NCI-H2196 (cell line): Measurements from ENCODE around the gene BEND3.
"Not testable (repeated sequence)": the region's sequence is repeated elsewhere in the genome, so short reads cannot be mapped to it uniquely, and the experiment has no call there.

Experiments used
- DNase-seq: peaks from one replicate; lab custom pipeline; 2025; ENCODE audit not compliant: unreplicated experiment; lab: John Stamatoyannopoulos, UW

Gene BEND3

DNA sequence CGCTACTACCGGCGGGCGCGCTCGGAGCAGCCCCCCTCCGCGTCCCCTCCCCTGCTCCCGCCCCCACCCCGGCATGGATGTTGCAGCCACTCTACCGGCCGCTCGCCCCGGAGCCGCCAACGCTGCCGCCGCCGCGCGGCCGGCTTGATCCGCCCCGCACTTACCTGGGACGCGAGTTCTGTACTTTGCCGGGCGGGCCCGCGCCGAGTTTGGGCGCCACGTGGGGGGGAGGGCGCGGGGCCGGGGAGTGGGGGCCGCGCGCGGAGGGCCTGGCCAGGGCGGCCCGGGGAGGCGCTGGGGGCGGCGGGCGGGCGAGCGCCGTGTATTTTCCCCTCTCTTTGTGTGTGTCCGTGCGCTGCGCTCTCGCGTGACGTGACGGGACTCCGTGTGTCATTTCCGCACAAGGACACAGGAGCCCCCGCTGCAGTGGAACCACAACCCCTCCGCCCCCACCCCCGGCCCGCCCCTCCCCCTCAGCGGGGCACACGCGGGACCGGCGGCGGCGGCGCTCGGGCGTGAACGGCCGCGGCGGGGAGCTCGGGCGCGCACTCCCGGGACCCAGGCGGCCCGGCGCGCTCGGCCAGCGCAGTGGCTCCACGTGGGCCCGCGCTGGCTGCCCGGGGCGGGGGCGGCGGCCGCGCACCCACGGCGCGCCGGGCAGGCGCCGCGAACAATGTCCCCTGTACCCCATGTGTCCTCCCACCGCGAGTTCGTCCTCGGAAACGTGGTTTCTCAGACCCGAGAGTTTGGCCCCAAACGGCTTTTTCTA is at the start of gene BEND3:
Gene BEND3 (minus strand): TSS at position 590 of the 769 bp plus-strand sequence. CDS start 16,230 bp downstream, outside the sequence.
- peak; percentile 77 for DNase-seq

DNA sequence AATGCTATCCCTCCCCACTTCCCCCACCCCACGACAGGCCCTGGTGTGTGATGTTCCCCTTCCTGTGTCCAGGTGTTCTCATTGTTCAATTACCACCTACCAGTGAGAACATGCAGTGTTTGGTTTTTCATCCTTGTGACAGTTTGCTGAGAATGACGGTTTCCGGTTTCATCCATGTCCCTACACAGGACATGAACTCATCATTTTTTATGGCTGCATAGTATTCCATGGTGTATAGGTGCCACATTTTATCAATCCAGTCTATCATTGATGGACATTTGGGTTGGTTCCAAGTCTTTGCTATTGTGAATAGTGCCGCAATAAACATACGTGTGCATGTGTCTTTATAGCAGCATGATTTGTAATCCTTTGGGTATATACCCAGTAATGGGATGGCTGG is 49.0 kb upstream of the BEND3 start:
- DNase-seq: not testable (repeated sequence)

DNA sequence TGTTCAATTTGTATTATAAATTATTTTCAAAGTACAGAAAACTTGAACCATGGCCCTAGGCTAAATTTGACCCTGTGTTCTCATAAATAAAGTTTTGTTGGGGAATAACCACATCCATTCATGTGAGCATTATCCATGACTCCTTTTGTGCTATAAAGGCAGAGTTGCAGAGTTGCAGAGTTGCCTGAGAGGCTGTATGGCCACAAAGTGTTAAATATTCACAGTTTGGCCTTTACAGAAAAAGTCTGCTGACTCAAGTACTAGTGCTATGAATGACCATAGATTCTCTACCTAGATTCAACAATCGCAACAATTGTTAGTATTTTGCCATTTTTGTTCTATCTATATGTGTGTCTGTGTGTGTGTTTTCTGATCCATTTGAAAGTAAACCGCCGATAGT is 46.2 kb upstream of the BEND3 start:
- no peak for DNase-seq

DNA sequence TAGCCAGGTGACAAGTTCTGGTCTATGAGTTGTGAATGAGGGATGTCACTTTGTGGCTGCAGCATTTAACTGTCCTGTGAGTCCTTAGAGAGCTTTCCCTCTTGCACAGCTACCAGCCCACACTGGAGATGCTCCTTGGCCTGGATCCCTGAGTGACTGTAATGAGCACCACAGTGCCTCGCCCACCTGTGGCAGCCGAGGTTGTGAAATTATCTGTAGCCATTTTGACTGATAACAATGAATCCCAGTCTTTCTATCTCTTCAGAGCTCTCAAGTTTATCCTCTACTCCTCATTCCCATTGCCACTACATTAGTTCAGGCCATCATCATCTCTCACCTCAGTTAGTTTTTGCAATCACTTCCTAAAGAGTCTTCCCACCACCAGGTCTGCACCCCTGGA is 41.3 kb upstream of the BEND3 start:
- no peak for DNase-seq

DNA sequence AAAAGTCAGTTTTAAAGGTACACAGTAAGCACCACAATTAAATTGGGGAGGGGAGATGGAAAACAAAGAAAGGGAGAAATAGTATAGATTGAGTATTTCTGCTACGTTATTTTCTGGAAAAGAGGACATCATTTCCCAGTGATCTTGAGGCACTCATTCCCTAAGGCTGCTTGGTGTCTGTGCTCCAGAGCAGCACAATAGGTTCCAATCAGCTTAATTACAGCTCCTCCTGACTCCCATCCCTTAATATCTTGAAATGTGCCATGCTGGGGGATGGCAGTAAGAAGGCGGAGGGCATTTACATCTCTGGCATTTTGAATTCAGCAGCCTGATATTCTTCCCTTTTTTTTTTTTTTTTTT is 39.5 kb upstream of the BEND3 start:
- peak; percentile 71 for DNase-seq

DNA sequence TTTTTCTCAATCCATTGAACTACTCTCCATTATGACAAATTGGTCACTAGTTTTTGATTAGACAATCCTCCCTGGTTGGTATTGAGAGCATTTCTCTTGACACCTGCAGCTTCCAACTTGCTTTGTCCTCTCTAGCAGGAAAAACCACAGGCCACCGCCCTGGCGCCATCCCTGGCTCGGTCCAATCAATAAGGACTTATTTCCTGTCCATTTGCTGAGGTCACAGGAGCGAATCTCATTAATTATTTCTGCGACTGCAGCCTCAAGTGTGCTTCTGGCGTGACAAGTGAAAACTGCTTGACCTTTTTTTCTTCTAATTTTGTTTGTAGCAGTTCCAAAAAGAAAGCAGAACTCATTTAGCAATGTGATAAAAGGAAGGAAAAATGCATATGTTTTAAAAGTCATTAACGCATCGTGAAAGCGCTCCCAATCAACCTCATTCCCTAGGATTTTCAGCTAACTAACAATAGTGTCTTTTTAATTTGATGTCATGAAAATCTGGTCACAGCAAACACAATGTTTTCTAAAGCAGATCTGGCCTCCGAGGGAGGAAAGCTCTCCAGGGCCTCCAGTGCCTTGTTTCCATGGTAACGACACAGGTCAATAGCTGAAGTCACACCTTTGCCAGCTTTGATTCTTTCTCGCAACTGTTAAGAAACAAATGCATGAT is 39.0 kb upstream of the BEND3 start:
- peak; percentile 98 for DNase-seq

DNA sequence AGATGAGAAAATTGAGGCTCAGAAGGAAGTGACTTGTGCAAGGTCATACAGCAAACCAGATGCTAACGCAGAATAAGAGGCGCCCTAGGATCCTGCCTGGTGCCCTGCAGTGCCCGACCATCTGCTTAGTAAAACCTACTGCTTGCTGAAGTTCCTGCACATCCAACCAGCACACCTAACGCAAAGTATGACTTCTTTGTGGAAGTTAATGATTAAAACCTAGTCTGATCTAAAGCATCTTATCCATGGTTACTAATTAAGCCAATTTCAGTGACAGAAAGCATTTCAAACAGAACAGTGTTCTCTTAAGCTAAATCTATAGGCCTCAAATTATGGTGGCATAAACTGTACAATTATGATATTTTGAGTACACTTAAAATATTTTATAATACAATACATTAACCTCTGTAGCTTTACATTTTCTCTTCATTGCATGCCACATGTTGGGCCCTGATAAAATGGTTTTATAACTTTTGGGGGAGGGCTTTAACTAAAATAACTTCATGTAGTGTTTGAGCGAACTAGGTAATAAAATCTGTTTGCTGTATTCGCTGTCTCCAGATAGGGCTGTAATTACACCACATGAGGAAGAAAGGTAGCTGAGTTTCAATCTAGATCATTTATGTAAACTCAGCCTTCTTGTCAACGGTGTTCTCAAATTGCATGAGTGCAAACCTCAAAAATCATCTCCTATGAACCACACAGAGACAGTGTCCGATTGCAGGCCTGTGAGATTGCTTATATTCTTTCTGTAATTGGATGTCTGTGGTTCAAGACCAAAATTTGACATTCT is 37.5 kb upstream of the BEND3 start:
- DNase-seq: peak; percentile 79

DNA sequence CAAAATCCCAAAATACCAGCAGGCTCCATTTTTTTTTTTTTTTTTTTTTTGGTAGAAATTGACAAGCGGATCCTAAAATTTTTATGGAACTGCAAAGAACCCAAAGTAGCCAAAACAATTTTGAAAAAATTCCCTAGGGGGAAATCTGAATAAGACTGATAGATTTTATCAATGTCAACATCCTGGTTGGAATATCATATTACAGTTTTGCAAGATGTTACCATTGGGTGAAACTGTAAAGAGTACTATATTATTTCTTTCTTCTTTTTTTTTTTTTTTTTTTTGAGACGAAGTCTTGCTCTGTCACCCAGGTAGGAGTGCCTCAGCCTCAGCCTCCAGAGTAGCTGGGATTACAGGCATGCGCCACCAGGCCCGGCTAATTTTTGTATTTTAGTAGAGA is 29.4 kb upstream of the BEND3 start:
- DNase-seq: no peak

DNA sequence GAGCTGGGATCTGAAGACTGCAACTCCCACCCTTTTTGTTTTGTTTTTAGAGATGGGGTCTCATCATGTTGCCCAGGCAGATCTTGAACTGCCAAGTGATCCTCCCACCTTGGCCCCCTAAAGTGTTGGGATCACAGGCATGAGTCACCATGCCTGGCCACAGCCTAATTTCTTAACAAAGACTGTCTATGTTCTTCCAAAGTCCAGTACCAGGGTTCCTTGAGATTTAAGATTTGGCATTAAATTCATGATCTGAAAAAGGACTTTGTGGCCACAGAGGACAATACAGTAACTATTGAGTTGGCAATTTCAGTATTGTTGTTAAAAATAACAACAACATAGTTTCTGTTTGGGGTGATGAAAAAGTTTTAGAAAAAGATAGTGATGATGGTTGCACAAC is 28.7 kb upstream of the BEND3 start:
- no peak for DNase-seq

DNA sequence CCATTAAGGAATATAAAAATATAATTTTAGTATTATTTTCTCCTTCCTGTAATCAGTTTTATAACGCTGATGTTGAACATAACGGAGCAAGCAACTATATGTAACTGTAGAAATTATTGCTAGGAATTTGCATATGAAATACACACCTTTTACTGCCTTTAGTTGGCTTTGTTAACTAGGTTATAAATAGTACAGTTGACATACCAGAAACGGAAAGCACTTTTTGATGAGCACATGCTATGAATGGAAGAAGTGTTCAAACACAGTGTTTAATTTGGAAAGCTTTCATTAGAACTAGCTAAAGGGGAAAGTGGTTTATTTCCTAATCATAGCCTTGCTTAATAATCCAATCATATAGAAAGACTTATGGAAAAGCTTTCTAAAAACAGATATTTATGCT is 25.3 kb upstream of the BEND3 start:
- no peak for DNase-seq

DNA sequence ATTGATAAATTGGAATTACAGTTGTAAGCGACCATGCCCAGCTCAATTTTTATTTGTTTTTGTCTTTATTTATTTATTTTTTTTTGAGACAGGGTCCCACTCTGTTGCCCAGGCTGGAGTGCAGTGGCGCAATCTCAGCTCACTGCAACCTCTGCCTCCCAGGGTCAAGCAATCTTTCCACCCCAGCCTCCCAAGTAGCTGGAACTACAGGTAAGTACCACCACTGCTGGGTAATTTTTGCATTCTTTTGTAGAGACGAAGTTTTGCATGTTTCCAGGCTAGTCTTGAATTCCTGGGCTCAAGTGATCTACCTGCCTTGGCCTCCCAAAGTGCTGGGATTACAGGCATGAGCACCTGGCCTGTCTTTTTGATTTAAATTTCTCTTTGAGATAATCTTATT is 21.0 kb upstream of the BEND3 start:
- not testable (repeated sequence) for DNase-seq

DNA sequence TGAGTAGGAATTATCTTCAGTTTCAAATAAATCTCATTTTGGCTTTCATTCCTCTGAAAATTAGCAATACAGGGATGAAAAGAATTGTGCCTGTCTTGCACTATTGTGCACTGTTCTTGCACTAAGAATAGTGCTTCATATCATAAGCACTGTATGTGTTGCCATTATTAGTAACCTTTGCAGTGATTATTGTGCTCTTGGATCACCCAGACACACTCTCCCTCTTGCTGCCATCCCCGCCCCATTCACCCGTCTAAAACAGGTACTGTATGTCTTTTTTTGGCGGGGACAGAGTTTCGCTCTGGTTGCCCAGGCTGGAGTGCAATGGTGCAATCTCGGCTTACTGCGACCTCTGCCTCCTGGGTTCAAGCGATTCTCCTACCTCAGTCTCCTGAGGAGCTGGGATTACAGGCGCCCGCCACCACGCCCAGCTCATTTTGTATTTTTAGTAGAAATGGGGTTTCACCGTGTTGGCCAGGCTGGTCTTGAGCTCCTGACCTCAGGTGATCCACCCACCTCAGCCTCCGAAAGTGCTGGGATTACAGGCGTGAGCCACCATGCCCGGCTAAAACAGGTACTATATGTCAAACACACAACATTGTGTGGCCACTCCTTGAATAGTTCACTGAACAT is 19.8 kb upstream of the BEND3 start:
- DNase-seq: not testable (repeated sequence)

DNA sequence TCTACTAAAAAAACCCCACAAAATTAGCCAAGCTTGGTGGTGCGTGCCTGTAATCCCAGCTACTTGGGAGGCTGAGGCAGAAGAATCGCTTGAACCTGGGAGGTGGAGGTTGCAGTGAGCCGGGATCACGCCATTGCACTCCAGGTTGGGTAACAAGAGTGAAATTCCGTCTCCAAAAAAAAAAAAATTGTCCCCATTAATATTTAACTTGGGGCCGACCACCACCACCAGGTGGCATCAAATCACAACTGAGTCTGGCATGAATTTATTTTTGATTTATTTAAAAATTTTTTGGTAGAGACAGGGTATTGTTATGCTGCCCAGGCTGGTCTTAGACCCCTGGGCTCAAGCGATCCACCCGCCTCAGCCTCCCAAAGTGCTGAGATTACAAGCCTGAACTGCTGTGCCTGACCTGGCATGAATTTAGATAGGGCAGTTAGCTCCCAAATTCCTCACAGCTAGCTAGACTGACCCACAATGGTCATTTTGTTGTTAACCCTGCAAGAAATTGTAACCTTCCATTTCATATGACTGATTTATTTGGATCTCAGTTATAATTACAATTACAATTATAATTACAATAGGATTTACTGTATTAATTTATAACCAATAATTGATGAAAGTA is 17.1 kb upstream of the BEND3 start:
- peak; percentile 71 for DNase-seq

DNA sequence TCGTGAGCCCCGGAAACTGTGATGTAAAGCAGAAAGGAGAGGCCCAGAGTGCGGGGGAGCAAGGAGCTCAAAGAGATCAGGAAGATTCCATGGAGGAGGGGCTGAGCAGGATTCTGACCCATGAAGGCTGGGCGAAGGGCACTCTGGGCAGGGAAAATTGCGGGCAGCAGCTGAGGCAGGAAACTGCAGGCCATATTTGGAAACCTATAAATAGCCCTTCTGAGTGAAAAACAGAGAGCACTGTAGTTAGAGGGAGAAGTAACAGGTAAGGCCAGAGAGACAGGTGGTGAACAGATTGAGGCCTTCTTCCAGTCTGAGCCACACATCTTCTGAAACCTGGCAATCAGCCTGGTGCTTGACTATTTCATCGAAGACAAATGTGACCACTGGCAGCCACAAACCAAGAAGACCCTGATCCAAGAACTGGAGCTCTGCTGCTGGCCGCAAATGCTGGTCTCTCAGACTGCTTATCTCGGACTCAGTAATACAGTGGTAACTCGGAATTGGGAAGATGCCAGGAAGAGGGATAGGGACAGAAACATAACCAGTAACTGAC is 14.1 kb upstream of the BEND3 start:
- DNase-seq: peak; percentile 56

DNA sequence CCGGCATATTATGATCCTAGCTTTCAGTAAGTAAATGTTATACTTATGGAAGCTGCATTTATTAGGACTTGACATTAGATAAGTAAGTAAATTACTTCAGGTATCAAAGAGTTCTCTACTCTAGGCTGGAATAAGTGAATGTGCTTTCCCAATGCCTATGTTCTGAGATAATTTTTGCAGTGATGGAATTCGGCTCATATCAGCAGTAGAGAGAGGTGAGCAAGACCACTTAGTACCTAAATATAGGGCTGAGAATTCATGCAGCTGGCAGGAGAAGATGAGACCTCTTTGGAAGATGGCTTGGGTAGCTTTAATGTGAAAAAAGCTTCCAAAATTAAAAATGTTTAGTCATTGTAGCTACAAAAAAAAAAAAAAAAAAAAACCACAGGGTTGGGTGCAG is 13.3 kb upstream of the BEND3 start:
- DNase-seq: no peak

DNA sequence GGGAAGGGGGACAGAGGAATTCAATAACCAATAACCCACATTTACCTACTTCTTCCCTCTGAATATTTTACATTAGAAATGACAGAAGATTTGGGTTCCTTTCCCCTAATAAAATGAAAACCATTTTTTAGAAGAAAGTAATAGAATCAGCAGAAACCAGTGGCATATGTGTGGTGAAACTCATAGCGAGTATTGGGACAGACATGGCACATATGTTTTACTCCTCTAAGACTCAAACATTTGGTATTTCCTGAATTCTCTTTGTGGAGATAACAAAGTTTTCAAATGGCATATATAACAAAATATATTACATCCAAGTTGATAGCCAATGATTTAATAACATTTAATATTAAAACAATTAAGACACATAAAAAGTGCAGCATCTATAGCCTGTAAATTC is 12.9 kb upstream of the BEND3 start:
- DNase-seq: no peak

DNA sequence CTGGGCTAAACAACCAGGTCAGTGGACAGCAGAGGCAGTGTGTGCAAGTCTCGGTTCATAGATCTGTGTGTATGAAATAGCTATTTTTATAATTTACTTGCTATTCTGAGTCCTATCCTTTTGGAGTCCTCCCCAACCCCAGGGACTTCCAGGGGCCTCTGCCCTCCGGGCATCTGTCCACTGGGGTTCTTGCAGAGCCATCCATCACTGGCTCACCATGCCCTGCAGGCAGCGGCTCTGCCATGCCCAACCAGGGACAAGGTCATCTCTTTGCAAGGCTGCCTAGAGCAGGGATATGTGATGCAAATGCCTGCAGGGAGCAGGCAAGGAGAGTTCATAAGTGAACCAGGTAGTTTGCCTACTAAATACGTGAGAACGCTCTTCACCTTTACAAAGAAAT is 10.5 kb upstream of the BEND3 start:
- no peak for DNase-seq

DNA sequence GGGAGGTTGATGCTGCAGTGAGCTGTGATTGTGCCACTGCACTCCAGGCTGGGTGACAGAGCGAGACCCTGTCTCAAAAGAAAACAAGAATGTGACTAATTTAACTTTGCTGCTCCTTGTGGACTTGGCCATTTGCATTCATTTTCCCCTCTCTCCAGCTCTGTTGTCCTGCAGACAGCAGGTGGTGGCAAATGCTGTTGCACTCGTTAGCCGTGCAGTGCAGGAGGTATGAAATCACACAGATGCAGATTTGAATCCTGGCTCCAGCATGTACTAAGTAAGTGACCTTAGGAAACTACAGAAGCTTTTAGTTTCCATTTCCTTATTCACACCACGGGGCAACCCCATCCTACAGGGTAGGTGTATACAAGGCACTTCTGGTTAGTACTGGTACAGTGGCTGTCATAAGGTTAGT is 9.6 kb upstream of the BEND3 start:
- DNase-seq: peak; percentile 59

DNA sequence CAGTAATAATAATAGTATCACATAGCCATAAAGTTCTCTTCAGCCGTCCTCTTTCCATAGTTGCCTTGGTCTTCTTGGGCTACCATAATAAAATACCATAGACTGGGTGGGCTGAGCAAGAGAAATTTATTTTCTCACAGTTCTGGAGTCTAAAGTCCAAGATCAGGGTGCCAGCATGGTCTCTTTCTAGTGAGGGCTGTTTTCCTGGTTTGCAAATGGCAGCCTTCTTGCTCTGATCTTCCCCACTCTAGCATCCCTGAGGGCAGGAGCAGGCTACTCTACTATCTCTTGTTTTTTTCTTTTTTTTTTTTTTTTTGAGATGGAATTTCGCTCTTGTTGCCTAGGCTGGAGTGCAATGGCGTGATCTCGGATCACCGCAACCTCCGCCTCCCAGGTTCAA is 8.2 kb upstream of the BEND3 start:
- no peak for DNase-seq

DNA sequence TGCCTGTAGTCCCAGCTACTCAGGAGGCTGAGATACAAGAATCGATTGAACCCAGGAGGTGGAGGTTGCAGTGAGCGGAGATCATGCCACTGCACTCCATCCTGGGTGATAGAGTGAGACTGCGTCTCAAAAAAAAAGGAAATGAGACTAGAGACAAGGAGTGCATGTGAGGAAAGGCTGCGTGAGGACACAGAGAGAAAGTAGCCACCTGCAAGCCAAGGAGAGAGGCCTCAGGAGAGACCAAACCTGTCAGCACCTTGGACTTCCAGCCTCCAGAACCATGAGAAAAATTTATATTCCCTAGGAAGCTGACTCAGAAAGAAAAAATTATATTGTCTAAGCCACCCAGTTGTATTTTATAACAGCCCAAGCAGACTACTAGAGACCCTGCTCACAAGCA is 7.4 kb upstream of the BEND3 start:
- no peak for DNase-seq
